CD4-positive, alpha-beta T cell treated with Interleukin-2 at 100 ng/mL for 4 hours (primary cell): ENCODE data around the gene LRPAP1.
"Not testable (repeated sequence)": the region's sequence is repeated elsewhere in the genome, so short reads cannot be mapped to it uniquely, and the experiment has no call there.

Source experiments
- DNase-seq: peaks from one replicate; pipeline ENCODE4 v3.0.0-alpha.2; 2020; ENCODE audit warnings: low spot score

LRPAP1 gene

DNA sequence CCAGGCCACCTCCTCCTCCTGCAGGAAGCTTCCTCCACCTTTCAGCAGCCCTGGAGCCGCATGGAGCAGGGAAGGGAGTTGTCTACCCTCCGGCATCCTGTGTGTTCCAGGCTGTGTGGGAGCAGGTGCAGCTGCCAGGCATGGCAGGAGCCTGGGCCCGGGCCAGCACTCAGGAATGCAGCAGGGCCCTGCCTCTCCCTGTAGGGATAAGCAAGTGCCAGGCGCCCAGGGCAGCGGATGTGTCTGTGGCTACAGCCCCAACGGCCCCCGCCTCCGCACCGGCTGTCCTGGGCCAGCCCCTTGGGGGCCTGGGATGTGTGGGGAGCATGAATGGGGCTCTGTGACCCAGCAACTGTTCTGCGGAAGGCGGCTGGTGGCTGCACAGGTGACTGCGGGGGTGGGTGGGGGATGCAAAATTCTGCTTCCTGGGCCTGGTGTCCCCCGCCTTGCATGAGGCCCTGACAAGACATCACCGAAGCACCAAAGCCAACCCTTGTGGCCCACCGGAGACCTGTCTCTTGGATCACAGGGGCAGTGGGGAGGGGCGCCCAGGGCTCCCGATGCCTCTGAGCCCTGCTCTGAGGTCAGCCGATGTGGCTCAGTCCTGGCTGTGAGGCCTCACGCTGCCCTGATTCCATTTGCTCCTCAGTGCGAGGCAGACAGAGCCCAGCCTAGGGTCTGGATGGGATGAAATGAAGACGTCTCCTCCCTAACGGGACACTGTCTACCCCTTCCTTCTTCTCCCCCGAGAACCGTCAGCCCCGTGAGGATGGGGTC is 70.5 kb downstream of the LRPAP1 start:
- no peak for DNase-seq

DNA sequence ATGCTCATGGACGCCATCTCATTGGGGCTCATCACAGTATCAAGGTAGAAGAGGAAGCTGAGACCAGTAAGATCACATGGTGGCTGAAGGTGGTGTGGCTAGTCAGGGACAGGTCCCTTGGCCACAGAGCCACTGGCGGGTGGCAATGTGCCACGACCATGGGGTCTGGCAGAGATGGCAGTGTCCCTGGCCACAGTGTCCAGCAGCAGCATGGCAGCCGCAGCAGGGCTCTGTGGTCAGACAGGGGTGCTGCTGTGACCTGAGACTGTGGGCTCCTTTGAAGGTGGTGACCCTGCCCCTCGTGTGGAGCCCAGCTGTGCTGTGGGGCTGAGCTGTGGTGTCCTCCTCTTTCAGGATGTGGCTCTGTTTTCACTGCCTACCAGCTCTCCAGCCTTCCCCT is 71.3 kb downstream of the LRPAP1 start:
- no peak for DNase-seq

DNA sequence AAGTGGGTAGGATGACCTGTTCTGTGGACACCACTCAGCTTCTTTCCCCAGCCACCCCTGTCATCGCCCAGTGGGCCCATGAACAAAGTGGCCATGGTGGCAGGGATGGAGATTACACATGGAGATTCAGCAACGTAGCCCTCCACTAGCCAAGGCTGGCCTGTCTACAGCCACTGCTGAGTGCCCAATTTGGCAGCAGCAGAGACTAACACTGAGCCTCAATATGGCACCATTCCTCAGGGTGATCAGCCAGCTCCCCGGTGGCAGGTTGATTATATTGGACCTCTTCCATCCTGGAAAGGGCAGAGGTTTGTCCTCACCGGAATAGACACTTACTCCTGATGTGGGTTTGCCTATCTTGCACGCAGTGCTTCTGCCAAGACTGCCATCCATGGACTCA is 73.1 kb downstream of the LRPAP1 start:
- not testable (repeated sequence) for DNase-seq

DNA sequence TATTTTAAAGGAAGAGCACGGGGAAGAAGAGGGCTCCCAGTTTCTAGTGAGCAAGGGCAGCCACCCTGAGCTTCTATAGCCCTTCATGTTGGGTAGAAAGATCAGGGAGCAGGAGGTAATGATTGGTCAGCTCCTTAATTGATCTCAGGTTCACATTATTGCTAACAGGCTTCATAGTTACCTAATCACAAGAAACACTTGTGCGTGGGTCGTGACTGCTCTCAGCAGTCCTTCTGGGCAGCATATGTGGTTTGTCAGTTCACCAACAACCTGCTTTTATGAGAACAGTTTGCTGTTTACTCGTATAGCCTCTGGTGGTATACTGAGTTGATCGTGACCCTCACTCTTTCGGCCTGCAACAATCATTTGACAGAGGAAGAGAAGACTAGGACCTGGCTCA is 73.9 kb downstream of the LRPAP1 start:
- no peak for DNase-seq

DNA sequence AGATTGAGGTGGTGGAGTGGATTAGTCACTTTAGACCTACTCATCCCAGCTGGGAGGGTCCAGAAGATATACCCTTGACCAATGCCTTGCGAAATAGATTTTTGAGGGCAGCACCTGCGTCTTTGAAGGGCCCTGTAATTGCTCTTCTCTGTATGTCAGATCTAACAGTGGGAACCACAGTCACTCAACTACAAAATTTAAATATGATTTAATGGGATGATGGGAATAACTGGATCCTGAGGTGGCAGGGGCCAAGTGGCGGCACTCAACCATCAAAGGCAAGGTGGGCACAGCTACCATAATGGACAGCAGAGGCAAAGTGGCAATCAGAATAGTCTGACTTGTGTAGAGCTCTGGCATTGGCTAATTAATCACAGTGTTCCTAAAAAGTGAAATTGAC is 76.6 kb downstream of the LRPAP1 start:
- not testable (repeated sequence) for DNase-seq
